Mesothelial cell of epicardium (in vitro differentiated cells): ENCODE results near the gene CTSS. TPM values are rescaled to one million over a fixed set of nuclear protein-coding genes. Genes with fewer than 3 reads are reported as not detected.

ENCODE experiments used
- DNase-seq, 2 experiments: peaks; one replicate each; pipeline ENCODE4 v3.0.0; 2021; ENCODE audit warnings: low spot score in 2 of 2; ENCODE audit not compliant: unreplicated experiment in 2 of 2
- H3K27ac Mint-ChIP-seq: 2 replicates; pipeline ENCODE4 v1.8.0; 2021; ENCODE audit warnings: mixed read lengths
- H3K27me3 Mint-ChIP-seq: 2 replicates; pipeline ENCODE4 v1.8.0; 2021; ENCODE audit warnings: low read depth, mixed read lengths
- H3K36me3 Mint-ChIP-seq: 2 replicates; pipeline ENCODE4 v1.8.0; 2021; ENCODE audit warnings: mixed read lengths
- H3K4me1 Mint-ChIP-seq: 2 replicates; pipeline ENCODE4 v1.8.0; 2021; ENCODE audit warnings: mixed read lengths
- H3K4me3 Mint-ChIP-seq: 2 replicates; pipeline ENCODE4 v1.8.0; 2021; ENCODE audit warnings: mild to moderate bottlenecking, moderate library complexity, mixed read lengths
- H3K9me3 Mint-ChIP-seq: 2 replicates; pipeline ENCODE4 v1.8.0; 2021; ENCODE audit warnings: mixed read lengths
- total RNA-seq: library from RNA; stranded (reverse); gene quantifications from 3 replicates; pipeline ENCODE4 v1.2.1, GENCODE V29; 2021
- TF ChIP-seq, protein P1 (sequence below): fragments of 200-600 bp; sonication (generic); IDR thresholded peaks from one replicate; pipeline ENCODE4 v1.5.0; 2021; ENCODE audit warnings: antibody characterized with exemption; ENCODE audit not compliant: unreplicated experiment

Gene CTSS
- total RNA-seq, 1 donor from 2014 or later: 2.6 TPM

DNA sequence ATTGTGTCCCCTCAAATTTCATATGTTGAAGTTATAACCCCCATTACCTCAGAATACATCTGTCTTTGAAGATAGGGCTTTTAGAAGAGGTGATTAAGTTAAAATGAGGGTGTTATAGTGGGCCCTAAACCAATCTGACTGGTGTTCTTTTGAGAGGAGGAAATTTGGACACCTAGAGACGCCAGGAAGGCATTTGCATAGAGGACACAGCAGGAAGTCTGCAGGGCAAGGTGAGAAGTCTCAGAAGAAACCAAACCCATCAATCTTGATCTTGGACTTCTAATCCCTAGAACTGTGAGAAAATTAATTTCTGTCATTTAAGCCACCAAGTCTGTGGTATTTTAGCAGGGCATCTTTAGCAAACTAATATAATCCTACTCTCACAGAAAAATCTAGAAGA, 81.7 kb downstream of the CTSS start:
- Mint-ChIP-seq H3K27me3 (no peaks in the 10 kb centered on the region), H3K36me3 (peaks cover 17% of the 10 kb centered on the region), H3K9me3 (no peaks in the 10 kb centered on the region), H3K27ac (no peak overlapping the region), H3K4me1 (no peaks in the 10 kb centered on the region), H3K4me3 (no peak overlapping the region)
- TF ChIP-seq, protein P1, sequence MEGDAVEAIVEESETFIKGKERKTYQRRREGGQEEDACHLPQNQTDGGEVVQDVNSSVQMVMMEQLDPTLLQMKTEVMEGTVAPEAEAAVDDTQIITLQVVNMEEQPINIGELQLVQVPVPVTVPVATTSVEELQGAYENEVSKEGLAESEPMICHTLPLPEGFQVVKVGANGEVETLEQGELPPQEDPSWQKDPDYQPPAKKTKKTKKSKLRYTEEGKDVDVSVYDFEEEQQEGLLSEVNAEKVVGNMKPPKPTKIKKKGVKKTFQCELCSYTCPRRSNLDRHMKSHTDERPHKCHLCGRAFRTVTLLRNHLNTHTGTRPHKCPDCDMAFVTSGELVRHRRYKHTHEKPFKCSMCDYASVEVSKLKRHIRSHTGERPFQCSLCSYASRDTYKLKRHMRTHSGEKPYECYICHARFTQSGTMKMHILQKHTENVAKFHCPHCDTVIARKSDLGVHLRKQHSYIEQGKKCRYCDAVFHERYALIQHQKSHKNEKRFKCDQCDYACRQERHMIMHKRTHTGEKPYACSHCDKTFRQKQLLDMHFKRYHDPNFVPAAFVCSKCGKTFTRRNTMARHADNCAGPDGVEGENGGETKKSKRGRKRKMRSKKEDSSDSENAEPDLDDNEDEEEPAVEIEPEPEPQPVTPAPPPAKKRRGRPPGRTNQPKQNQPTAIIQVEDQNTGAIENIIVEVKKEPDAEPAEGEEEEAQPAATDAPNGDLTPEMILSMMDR: no peak
- no peak for DNase-seq

Other genes with a start within 250 kb of the CTSS start
- 16.1 to 18.0 TPM (median 16.6 TPM) in 3 replicates for gene ADAMTSL4, start 216.4 kb downstream of the CTSS start, total RNA-seq
- gene MCL1, start 186.2 kb downstream of the CTSS start, total RNA-seq: 257 to 268 TPM (median 262 TPM) in 3 replicates
- 115 to 117 TPM (median 117 TPM) in 3 replicates for gene ENSA, start 136.2 kb downstream of the CTSS start, total RNA-seq
- gene GOLPH3L, start 68.6 kb downstream of the CTSS start, total RNA-seq: 26.2 to 27.6 TPM (median 26.6 TPM) in 3 replicates
- gene HORMAD1, start 44.9 kb downstream of the CTSS start, total RNA-seq: not detected in 3 replicates
- 24.3 to 28.3 TPM (median 27.5 TPM) in 3 replicates for gene CTSK, start 42.5 kb upstream of the CTSS start, total RNA-seq
- gene ARNT, start 110.8 kb upstream of the CTSS start, total RNA-seq: 56.1 to 58.4 TPM (median 57.3 TPM) in 3 replicates
- not detected in 3 replicates for gene CTXND2, start 121.4 kb upstream of the CTSS start, total RNA-seq
- 101 to 103 TPM (median 101 TPM) in 3 replicates for gene SETDB1, start 160.6 kb upstream of the CTSS start, total RNA-seq
- gene CERS2, start 209.1 kb upstream of the CTSS start, total RNA-seq: 127 to 137 TPM (median 132 TPM) in 3 replicates
- 1.2 TPM in 3 replicates for gene ANXA9, start 216.5 kb upstream of the CTSS start, total RNA-seq
- 29.7 to 31.7 TPM (median 30.9 TPM) in 3 replicates for gene MINDY1, start 241.1 kb upstream of the CTSS start, total RNA-seq
- gene PRUNE1, start 242.7 kb upstream of the CTSS start, total RNA-seq: 25.0 to 25.8 TPM (median 25.4 TPM) in 3 replicates